DMS79 treated with DMSO at 0.1 percent for 48 hours (cell line): ENCODE results near the gene PTPRCAP.

ENCODE experiments used
- DNase-seq: peaks from one replicate; lab custom pipeline; 2025; lab: John Stamatoyannopoulos, UW

Gene PTPRCAP

DNA sequence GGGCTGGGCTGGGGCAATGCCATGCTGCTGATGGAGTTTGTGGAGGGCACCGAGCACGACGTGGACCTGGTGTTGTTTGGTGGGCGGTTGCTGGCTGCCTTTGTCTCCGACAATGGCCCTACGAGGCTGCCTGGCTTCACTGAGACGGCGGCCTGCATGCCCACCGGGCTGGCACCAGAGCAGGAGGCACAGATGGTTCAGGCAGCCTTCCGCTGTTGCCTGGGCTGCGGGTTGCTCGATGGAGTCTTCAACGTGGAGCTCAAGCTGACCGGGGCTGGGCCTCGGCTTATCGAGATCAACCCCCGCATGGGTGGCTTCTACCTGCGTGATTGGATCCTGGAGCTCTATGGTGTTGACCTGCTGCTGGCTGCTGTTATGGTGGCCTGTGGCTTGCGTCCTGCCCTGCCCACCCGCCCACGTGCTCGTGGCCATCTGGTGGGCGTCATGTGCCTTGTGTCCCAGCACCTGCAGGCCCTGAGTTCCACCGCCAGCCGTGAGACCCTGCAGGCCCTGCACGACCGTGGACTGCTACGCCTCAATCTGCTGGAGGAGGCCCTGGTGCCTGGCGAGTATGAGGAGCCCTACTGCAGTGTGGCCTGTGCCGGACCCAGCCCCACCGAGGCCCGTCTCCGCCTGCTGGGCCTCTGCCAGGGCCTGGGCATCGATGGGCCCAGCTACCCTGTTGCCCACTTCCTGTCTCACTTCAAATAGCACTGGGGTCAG is 13.4 kb downstream of the PTPRCAP start:
- no peak for DNase-seq

DNA sequence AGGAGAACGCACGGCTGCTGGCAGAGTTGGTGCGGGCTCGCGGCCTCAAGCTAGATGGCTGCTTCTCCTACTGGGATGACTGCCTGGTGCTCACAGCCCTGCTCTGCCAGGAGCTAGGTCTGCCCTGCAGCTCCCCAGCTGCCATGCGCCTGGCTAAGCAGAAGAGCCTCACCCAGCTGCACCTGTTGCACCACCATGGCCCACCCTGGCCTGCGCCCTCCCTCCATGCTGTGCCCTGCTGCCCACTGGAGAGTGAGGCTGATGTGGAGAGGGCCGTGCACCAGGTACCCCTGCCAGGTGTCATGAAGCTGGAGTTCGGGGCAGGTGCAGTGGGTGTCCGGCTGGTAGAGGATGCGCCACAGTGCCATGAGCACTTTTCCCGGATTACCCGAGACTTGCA is 14.0 kb downstream of the PTPRCAP start:
- no peak for DNase-seq

DNA sequence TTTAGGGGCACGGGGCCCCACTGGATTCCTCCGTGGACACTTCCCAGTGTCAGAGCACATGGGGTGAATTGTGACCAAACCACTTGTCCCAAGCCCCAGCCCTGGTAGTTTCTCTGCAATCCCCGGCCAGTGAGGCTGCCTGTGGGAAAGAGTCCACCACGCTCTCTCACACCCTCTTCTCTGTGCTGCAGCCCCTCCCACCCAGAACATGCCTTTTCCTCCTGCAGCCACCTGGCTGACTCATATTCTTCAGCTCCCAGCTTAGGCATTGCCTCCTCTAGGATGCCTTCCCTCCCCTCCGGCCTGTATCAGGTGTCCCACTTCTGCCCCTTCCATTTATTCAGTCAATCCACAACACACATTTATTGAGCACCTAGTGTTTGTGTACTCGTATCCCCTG is 14.6 kb downstream of the PTPRCAP start:
- DNase-seq = no peak

DNA sequence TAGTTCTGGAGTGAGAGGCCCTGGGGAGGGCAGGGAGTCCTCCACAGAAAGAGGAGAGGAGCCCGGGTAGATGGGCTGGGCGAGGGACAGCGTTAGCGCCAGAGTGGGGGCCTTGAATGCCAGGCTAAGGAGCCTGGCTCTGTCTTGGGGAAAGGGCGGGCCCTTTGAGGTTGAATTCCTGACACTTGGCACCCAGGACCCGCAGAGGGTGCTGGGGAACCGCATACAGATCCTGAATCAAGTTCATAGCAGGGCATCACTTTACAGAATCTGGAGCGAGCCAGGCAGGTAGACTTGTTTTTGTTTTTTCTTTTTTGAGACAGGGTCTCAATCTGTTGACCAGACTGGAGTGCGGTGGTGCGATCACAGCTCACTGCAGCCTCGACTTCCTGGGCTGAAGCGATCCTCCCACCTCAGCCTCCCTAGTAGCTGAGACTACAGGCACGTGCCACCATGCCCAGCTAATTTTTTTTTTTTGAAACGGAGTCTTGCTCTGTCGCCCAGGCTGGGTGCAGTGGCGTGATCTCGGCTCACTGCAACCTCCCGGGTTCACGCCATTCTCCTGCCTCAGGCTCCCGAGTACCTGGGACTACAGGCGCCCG is 16.0 kb downstream of the PTPRCAP start:
- no peak for DNase-seq

DNA sequence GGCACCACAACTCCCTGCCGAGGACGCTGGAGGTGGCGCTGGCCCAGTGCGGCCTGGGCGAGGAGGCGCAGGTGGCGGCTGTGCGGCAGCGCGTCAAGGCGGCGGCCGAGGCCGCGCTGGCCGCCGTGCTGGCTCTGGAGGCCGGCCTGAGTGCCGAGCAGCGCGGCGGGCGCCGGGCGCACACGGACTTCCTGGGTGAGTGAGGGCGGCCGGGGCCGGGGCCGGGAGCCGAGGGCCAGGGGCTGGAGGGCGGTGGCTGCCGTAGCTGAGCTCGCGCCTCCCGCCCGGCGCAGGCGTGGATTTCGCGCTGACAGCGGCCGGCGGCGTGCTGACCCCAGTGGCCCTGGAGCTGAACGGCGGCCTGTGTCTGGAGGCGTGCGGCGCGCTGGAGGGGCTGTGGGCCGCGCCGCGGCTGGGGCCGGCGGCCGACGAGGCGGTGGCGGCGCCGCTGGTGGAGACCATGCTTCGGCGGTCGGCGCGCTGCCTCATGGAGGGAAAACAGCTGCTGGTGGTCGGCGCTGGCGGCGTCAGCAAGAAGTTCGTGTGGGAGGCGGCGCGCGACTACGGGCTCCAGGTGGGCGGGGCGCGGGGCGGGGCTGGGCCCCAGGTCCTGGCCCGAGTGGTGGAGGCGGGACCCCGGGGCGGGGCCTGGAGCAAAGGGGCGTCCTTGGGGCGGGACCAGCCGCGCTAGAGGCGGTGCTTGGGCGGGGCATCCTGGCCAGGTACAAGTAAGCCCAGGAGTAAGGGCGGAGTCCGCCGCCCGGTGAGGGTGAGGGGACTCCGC is 16.6 kb downstream of the PTPRCAP start:
- peak; percentile 76 for DNase-seq

DNA sequence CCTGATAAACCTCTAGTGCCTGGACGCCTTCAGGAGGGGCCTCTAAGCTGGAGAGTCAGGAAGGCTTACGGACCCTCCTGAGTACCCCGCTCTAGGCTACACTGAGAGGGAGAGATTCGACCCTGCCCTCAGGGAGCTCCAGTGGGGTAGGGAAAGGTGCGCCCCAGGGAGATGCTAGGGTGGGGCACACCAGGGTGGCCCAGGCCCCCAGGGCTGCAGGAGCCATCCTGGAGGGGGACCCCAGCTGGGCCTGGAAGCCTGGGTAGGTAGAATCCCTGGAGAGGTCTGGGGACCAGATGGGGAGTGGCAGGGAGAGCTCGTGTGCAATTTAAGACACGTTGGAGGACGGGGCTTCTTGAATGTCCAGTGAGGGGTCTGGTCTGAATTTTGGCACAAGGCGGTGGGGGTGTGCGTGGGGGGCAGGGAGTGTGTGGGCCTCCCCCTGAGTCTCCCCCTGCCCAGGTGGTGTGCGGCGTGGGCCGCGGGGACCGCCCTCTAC is 17.3 kb downstream of the PTPRCAP start:
- DNase-seq = no peak

DNA sequence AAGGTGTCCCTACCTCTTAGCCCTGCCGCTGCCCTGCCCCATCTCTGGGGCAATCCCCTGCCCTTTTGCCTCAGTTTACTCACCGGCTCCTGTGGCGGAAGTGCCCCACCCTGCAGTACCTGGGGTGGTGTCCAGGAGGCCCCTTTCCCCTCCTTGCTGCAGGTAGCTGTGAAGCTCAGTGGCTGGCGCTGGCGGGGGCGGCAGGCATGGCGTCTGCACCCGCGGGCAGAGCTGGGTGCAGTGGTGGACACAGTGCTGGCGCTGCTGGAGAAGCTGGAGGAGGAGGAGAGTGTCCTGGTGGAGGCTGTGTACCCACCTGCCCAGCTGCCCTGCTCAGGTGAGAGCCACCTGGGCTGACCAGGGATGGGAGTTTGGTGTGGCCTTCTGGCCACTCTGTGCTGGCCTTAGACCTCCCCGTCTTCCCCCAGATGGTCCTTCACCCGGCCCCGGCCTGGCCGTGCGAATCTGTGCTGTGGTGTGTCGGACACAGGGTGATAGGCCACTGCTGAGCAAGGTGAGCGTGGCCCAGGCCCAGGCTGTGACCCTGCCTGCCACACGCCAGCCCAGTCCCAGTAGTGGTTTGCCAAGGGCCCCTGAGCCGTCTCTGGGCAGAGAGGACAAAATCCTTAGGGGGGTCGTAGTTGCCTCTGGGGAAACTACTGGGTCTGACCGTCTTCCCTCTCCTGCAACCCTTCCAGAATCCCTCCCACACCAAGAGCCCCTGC is 18.0 kb downstream of the PTPRCAP start:
- no peak for DNase-seq

DNA sequence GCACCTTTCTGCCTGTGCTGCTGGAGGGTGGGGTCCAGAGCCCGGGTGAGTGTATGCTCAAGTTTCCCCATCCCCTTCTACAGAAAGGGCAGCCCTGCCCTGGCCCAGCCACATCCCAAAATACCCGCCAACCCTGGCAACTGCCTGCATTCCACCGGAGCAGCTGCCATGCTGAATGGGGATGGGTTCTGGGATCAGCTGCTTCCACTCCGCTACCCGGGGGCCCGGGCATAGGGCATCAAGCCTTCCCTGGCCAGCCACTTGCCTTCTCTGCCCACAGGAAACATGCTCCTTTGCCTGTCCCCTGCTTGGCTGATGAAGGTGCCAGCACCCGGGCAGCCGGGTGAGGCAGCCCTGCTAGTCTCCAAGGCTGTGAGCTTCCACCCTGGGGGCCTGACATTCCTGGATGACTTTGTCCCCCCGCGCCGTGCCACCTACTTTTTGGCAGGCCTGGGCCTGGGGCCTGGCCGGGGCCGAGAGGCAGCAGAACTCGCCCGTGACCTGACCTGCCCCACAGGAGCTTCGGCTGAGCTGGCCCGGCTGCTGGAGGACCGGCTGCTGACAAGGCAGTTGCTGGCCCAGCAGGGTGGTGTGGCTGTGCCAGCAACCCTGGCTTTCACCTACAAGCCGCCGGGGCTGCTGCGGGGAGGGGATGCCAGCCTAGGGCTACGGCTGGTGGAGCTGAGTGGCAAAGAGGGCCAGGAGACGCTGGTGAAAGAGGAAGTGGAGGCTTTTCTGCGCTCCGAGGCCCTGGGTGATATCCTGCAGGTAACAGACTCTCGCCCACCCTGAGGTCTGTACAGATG is 18.8 kb downstream of the PTPRCAP start:
- peak; percentile 43 for DNase-seq

DNA sequence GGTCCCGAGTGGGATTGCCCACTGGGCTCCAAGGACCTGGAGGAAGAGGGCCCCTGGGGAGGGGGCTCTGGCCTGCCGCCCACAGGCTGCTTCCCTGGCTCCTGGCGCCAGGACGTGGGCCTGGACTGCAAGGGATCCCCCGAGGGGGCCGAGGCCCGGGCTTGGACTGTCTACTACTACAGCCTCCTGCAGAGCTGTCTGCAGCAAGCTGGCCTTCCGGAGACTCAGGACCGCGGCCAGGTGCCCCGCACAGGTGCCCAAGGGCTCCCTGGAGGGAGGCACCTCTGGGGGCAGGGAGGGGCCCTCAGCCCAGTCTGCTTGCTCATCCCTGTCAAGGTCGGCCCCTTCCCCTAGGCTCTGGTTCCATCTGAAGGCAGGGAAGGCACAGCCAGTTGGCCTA is 20.1 kb downstream of the PTPRCAP start:
- no peak for DNase-seq

DNA sequence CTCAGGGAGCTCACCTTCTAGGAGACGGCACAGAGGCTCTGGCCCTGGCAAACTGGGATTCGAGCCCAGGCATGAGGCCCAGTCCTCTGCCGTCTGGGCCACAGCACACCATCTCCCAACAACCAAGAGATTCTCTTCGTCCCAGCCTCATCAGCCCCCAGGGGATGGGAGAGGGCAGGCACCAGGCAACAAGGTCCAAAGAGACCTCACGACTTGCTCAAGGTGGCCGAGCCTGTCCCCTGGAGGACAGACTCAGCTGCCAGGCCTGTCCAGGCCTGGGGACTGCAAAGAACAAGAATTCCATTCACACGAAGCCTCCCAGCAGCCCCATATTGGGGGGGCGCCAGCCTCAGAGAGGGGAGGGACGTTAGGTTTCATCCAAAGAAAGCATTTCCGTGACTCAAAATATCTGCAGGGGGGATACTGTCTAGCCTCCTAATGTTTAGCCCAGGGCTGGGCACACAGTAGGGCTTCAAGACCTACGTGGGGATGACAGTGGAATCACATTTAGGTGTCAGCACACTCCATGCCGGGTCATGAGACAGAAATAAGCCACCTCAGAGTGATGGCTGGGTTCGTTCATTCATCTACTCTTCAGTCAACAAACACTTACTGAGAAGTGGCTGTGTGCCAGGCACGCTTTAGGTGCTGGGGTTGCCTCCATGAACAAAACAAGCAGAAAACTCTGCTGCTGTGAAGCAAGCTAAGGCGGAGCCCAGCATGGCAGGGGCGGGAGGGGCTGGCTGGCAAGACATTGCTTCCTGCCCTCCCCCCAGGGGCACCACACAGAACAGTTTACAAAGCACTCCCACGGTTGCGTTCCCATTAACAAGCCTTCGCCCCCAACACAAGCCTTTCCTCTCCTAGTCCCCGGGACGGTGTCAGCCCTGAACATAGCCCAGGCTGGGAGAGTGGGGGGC is 20.8 kb downstream of the PTPRCAP start:
- peak; percentile 10 for DNase-seq

DNA sequence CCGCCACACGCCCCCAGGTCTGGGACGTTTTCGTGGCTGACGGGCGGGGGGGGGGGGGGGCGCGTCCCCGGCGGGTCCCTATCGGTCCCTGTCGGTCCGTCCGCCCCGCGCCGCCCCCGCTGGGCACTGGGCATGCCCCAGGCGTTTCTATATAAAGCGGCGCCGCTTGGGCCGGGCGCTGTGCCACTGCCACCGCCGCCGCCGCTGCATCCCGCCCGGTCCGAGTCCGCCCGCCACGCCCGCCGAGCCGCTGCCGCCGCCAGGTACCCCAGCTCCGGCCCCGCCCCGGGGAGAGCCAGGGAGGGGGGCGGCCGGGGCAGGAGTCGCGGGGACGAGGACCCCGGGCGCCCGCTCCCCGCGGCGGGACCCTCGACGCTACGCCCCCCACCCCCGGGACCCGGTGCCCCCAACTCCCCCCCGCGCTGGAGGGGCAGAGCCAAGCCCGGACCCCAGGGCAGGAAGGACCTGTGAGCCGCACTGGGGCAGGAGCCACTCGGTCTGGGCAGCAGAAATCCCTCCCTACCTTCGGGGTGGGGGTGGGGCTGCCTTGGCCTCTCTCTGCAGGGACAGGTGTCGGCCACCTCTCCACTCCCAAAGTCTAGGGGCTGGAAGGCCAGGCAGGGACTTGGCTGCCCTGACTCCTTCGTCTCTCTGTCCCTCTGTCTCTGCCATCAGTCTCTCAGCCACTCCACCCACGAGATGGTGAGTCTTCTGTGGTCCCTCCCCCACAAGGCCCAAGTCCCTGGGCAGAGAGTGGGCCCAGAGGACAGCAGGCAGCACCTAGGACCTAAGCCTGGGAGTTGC is 21.8 kb downstream of the PTPRCAP start, which contains the start of gene CARNS1:
TSS of gene CARNS1 (plus strand) at position 178 of the 804 bp plus-strand sequence. CDS start at position 700, 522 bp downstream.
- no peak for DNase-seq

DNA sequence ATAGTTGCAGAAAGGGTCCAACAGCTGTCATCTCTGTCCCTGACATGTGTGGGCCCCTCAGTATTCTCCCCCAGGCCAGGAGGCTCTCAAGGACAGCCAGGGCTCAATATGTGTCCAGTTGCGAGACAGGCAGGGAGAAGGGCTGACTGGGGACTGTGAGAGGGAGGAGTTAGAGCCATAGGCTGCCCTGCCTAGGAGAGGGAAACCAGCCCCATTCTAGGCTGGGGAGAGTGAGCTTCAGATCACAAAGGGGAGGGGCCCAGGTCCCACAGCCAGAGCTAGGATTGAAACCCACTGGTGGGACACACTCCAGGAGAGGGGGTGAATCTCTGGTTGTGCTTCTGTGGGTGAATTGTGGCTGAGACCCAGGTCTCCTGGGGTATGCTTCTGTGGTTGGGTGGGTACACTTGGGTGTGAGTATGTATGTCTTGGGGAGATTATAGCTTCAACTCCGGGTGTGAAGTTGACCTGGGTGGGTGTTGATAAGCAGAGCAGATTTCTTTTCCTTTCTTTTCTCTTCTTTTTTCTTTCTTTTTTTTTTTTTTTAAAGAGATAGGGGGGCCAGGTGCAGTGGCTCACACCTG is 24.1 kb downstream of the PTPRCAP start:
- DNase-seq = no peak

DNA sequence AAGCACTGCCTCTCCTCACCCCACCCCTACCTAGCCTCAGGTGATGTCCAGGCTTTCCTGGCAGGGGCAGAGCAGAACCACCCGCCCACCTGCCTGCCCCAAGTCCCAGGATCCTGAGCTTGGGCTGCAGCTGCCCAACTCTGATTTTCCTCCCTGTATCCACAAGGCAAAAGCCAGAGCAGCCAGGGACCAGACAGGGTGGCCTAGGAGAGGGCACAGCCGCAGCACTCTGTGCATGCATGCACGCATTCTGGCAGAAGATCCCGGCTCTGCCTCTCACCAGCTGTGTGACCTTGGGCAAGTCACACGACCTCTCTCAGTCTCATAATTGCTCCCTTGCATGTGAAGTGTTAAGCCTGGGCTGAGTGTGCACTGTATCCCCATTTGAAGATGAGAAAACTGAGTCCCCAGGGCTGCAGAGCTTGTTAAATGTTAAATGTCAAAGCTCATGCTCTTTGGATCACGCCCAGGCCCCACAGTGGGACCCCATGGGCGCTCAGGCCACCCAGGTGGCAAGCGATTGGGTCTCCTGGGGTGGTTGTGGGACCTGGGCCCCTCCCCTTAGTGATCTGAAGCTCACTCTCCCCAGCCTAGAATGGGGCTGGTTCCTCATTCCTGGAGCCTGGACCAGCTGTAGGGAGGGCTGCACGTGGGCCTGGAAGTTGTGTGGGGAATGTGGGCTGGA is 24.8 kb downstream of the PTPRCAP start:
- DNase-seq = no peak

DNA sequence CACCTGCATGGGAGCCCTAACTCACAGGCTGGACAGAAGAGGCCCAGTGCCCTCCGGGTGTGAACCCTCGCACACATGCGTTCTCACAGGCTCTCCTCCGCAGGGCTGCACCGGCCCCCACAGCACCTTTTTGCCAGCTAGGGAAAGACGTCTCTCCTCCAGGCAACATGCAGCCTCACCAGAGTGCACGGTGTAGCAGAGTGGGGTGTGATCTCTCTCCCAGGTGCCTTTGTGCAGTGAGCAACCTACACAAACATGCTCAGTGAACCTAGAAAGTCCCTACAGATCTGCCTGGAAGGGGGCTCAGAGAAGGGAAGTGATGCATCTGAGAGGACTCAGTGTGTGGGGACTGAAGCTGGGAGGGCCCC is 25.7 kb downstream of the PTPRCAP start:
- DNase-seq = no peak

DNA sequence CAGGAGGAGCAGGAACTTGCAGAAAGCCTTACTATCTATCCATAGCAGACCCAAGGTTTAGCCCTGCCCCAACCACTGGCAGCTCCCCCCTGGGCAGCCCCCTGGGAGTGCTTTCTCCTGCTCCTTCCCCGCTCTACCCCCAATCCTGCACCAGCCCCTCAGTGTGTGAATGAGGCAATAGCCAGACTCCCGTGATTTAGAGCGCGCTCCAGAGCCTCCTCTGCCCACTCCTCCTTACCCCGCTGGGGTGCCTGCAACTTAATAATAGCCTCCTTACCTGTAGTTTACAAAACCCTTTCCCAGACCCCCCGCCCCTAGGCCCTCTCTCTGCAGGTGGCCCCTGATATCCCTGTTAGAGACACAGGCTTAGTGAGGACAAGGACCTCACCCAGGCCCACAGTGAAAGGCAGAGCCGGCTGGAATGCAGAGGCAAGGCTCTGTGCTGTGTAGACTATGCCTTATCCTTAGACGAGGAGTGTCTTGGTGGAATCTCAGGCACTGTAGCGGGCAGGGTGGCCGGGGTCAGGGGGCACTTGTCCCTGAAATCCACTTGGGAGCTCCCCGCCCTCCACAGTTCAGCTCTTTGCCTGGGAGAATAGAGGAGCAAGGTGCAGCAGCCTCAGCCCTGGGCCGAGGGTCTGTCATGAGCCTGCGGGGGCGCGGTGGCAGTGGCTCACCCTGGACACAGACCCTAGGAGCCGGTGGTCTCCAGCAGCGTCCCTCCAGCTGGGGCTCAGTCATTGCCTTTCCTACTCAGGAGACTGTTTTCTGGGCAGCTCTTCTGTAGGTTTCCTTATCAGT is 26.3 kb downstream of the PTPRCAP start:
- DNase-seq = no peak

DNA sequence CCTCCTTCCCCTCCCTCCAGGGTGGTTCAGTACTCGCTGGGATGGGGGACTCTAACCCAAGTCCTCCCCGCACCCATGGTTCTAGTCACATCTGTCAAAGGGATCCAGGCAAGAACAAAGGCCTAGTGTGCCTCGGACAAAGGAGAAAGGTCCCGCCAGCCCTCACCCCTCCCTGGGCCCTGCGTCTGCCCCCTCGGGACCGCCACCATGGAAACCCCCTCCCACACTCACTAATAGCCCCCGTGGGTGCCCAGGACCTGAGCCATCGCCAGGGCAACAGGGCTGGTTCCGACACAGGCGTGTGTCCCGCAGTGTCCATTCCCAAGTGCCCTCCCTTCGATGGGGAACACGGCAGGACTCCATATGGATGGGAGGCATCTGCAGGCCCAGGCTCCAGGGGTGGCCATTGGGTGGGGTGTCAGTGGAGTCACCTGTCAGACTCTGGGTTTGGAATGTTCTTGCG is 27.1 kb downstream of the PTPRCAP start:
- DNase-seq = no peak

DNA sequence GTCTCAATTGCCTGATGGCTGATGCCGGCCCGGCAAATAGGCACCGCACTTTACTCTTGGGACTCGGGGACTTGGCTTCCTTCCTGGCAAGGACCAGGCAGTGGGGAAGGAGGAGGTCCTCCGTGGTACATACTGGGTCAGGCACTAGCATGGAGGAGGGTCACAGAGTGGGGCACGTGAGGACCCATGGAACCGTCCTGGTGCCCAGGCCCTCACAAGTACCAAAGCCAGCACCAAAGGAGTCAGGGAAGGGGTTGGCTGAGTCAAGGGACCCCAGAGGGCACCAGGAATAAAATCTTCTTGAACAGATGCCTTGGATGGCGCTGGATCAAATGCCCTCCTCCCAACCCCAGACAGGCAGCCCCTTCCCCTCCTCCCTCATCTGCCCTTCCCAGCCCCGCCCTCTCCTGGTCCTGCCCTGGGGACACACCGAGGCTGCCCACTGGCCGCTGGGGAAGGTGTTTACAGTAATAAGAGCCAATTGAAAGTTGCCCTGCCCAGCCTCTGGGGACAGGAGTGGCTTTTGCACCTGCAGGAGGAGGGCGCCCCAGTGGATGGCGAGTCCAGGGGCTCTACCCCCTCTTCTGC is 27.6 kb downstream of the PTPRCAP start:
- DNase-seq = no peak
